MM.1S (cell line): ENCODE results near the gene RGS18.
"Not testable (repeated sequence)": the region's sequence is repeated elsewhere in the genome, so short reads cannot be mapped to it uniquely, and the experiment has no call there.

Experiments
- CTCF ChIP-seq: fragments of 300-600 bp; sonication (generic); IDR thresholded peaks from 2 replicates; pipeline ENCODE4 v1.5.1; 2016; ENCODE audit warnings: antibody characterized with exemption, low read length, mixed read lengths
- EZH2 ChIP-seq: fragments of 300-600 bp; sonication (generic); optimal IDR thresholded peaks from 2 replicates; pipeline ENCODE3; 2017; ENCODE audit warnings: low read depth, mild to moderate bottlenecking, antibody characterized with exemption, low read length, mixed read lengths

GRCh38 chr1:192165002-192165401 lies 6.7 kb downstream of the RGS18 start:
- not testable (repeated sequence) for TF ChIP-seq EZH2, CTCF
